ENCODE results near the gene MAS1L.

MAS1L gene

GRCh38 chr6:29521006-29521680 is 33.4 kb upstream of the MAS1L start:
- Histone ChIP-seq H3K4me3 (ENCODE audit: low read depth, low read length) (no peak overlapping the region), H3K79me2 (no peaks in the 10 kb centered on the region), H3K4me2 (ENCODE audit: low read length) (no peak overlapping the region), H3K9ac (no peak overlapping the region), H3K27me3 (ENCODE audit: control insufficient read depth, insufficient read depth, low read length) (no peaks in the 10 kb centered on the region), H2AFZ (no peak overlapping the region), H3K27ac (no peak overlapping the region), H3K9me3 (ENCODE audit: control insufficient read depth, low read length) (no peaks in the 10 kb centered on the region), H3K4me1 (no peaks in the 10 kb centered on the region), H3K36me3 (ENCODE audit: control insufficient read depth, insufficient read depth, low read length) (no peaks in the 10 kb centered on the region)
- no peak for TF ChIP-seq CTCF (IDR thresholded peaks at IDR 0.05)

GRCh38 chr6:29520232-29520631 is 32.5 kb upstream of the MAS1L start:
- TF ChIP-seq CTCF (IDR thresholded peaks at IDR 0.05) = no peak
- Histone ChIP-seq H3K9ac (no peak overlapping the region), H3K9me3 (ENCODE audit: control insufficient read depth, low read length) (no peaks in the 10 kb centered on the region)

GRCh38 chr6:29519291-29520010 is 31.7 kb upstream of the MAS1L start:
- H3K9me3 ChIP-seq (ENCODE audit: control insufficient read depth, low read length) = no peaks in the 10 kb centered on the region
- H3K27me3 ChIP-seq (ENCODE audit: control insufficient read depth, insufficient read depth, low read length) = no peaks in the 10 kb centered on the region
- no peaks in the 10 kb centered on the region for H3K79me2 ChIP-seq
- H3K4me2 ChIP-seq (ENCODE audit: low read length) = no peak overlapping the region
- no peaks in the 10 kb centered on the region for H3K4me1 ChIP-seq
- no peak overlapping the region for H3K9ac ChIP-seq
- no peak overlapping the region for H2AFZ ChIP-seq
- H3K4me3 ChIP-seq (ENCODE audit: low read depth, low read length) = no peak overlapping the region
- H3K36me3 ChIP-seq (ENCODE audit: control insufficient read depth, insufficient read depth, low read length) = no peaks in the 10 kb centered on the region
- H3K27ac ChIP-seq = no peak overlapping the region
- TF ChIP-seq CTCF (IDR thresholded peaks at IDR 0.05) = no peak

More at GRCh38 chr6:29520232-29520631, 32.5 kb upstream of the MAS1L start:
- H2AFZ ChIP-seq = no peak overlapping the region
- H3K4me3 ChIP-seq (ENCODE audit: low read depth, low read length) = no peak overlapping the region
- no peaks in the 10 kb centered on the region for H3K4me1 ChIP-seq
- H3K27ac ChIP-seq = no peak overlapping the region
- H3K79me2 ChIP-seq = no peaks in the 10 kb centered on the region
- no peaks in the 10 kb centered on the region for H3K27me3 ChIP-seq (ENCODE audit: control insufficient read depth, insufficient read depth, low read length)
- no peaks in the 10 kb centered on the region for H3K36me3 ChIP-seq (ENCODE audit: control insufficient read depth, insufficient read depth, low read length)
- no peak overlapping the region for H3K4me2 ChIP-seq (ENCODE audit: low read length)

GRCh38 chr6:29517728-29518440 is 30.1 kb upstream of the MAS1L start:
- TF ChIP-seq CTCF (IDR thresholded peaks at IDR 0.05) = no peak
- Histone ChIP-seq H3K4me3 (ENCODE audit: low read depth, low read length) (no peak overlapping the region), H3K27me3 (ENCODE audit: control insufficient read depth, insufficient read depth, low read length) (no peaks in the 10 kb centered on the region)

More at GRCh38 chr6:29517728-29518440, 30.1 kb upstream of the MAS1L start:
- Histone ChIP-seq H3K79me2 (no peaks in the 10 kb centered on the region), H2AFZ (no peak overlapping the region), H3K9me3 (ENCODE audit: control insufficient read depth, low read length) (no peaks in the 10 kb centered on the region), H3K4me1 (no peaks in the 10 kb centered on the region), H3K27ac (no peak overlapping the region), H3K4me2 (ENCODE audit: low read length) (no peak overlapping the region), H3K36me3 (ENCODE audit: control insufficient read depth, insufficient read depth, low read length) (no peaks in the 10 kb centered on the region), H3K9ac (no peak overlapping the region)
